22Rv1 (cell line): ENCODE data around the gene ANK3.

Experiments used
- H3K27ac ChIP-seq: fragments of 450-650 bp; 2 replicates; pipeline ENCODE4 v1.5.1; 2017
- CTCF ChIP-seq: fragments of 450-650 bp; IDR thresholded peaks from 2 replicates; pipeline ENCODE4 v1.5.1; 2017; ENCODE audit warnings: mild to moderate bottlenecking
- ZFX ChIP-seq: fragments of 450-650 bp; IDR thresholded peaks from 2 replicates; pipeline ENCODE4 v1.6.1; 2017; ENCODE audit warnings: antibody characterized with exemption, borderline replicate concordance

The ANK3 gene

GRCh38 chr10:60320666-60321065 lies 69.0 kb downstream of the ANK3 start:
- TF ChIP-seq ZFX (no peak), CTCF (no peak)
- H3K27ac ChIP-seq = no peak overlapping the region

GRCh38 chr10:60316029-60316428 lies 73.6 kb downstream of the ANK3 start:
- H3K27ac ChIP-seq = no peak overlapping the region
- TF ChIP-seq CTCF (no peak), ZFX (no peak)

GRCh38 chr10:60315311-60315710 lies 74.4 kb downstream of the ANK3 start:
- TF ChIP-seq ZFX = no peak
- no peak for TF ChIP-seq CTCF
- H3K27ac ChIP-seq = no peak overlapping the region

GRCh38 chr10:60314069-60314940 lies 75.4 kb downstream of the ANK3 start:
- TF ChIP-seq CTCF = no peak
- TF ChIP-seq ZFX = no peak
- no peak overlapping the region for H3K27ac ChIP-seq

- no peak overlapping the region for H3K27ac ChIP-seq
Measured at GRCh38 chr10:60313589-60313952, 76.1 kb downstream of the ANK3 start.

GRCh38 chr10:60312818-60313588 lies 76.7 kb downstream of the ANK3 start:
- no peak for TF ChIP-seq ZFX
- no peak for TF ChIP-seq CTCF

More at GRCh38 chr10:60313589-60313952, 76.1 kb downstream of the ANK3 start:
- TF ChIP-seq ZFX = no peak
- TF ChIP-seq CTCF = no peak

GRCh38 chr10:60311821-60312220 lies 77.9 kb downstream of the ANK3 start:
- no peak for TF ChIP-seq CTCF
- TF ChIP-seq ZFX = no peak
- H3K27ac ChIP-seq = no peak overlapping the region

More at GRCh38 chr10:60312818-60313588, 76.7 kb downstream of the ANK3 start:
- no peak overlapping the region for H3K27ac ChIP-seq
